WTC11 (cell line): ENCODE measurements around the gene RAB25. TPM values are rescaled to one million over a fixed set of nuclear protein-coding genes. Genes with fewer than 3 reads are reported as not detected.
"Not testable (repeated sequence)": the region's sequence is repeated elsewhere in the genome, so short reads cannot be mapped to it uniquely, and the experiment has no call there.

Experiments used
- ATAC-seq: fragments of 200-7000 bp; cut with Tn5 transposase; 2 replicates; pipeline ENCODE4 v1.10.0; 2021; ENCODE audit warnings: mild to moderate bottlenecking, moderate library complexity
- CTCF ChIA-PET: fragments of 300-600 bp; sonication (Branson Sonifier 250); formaldehyde crosslinking; loops from one replicate; lab custom pipeline; 2021; ENCODE audit warnings: antibody characterized with exemption; lab: Charles Lee
- POLR2A ChIA-PET: fragments of 350-600 bp; sonication (Branson Sonifier 250); formaldehyde crosslinking; loops from one replicate; lab custom pipeline; 2021; ENCODE audit warnings: antibody characterized with exemption; lab: Charles Lee
- DNase-seq: peaks from one replicate; pipeline ENCODE4 v3.0.0; 2021; ENCODE audit warnings: low spot score
- H3K27ac Mint-ChIP-seq: 2 replicates; pipeline ENCODE4 v1.8.0; 2021; ENCODE audit warnings: mixed read lengths
- H3K27me3 Mint-ChIP-seq: 2 replicates; pipeline ENCODE4 v1.8.0; 2021; ENCODE audit warnings: low read depth, mild to moderate bottlenecking, moderate library complexity, mixed read lengths
- H3K36me3 Mint-ChIP-seq: 2 replicates; pipeline ENCODE4 v1.8.0; 2021; ENCODE audit warnings: mixed read lengths
- H3K4me1 Mint-ChIP-seq: 2 replicates; pipeline ENCODE4 v1.8.0; 2022; ENCODE audit warnings: mixed read lengths
- H3K4me3 Mint-ChIP-seq: 2 replicates; pipeline ENCODE4 v1.8.0; 2021; ENCODE audit warnings: mild to moderate bottlenecking, moderate library complexity, mixed read lengths
- H3K9me3 Mint-ChIP-seq: 2 replicates; pipeline ENCODE4 v1.8.0; 2021; ENCODE audit warnings: mixed read lengths
- ATF3 ChIP-seq: sonication (generic); formaldehyde crosslinking; conservative IDR thresholded peaks from 2 replicates; pipeline ENCODE4 v1.8.1; 2022; ENCODE audit warnings: mild to moderate bottlenecking, missing genetic modification reagents
- EMX1 ChIP-seq: fragments of 250-450 bp; sonication (Bioruptor Pico); IDR thresholded peaks from 2 replicates; pipeline ENCODE4 v1.8.0; 2021; ENCODE audit warnings: mild to moderate bottlenecking
- ETV6 ChIP-seq: sonication (generic); formaldehyde crosslinking; IDR thresholded peaks from 2 replicates; pipeline ENCODE4 v1.8.1; 2022; ENCODE audit warnings: mild to moderate bottlenecking, missing genetic modification reagents
- FOXK1 ChIP-seq: sonication (generic); formaldehyde crosslinking; IDR thresholded peaks from 2 replicates; pipeline ENCODE4 v1.8.0; 2022; ENCODE audit warnings: mild to moderate bottlenecking, moderate library complexity, missing genetic modification reagents
- HMGA2 ChIP-seq: fragments of 250-450 bp; sonication (Bioruptor Pico); IDR thresholded peaks from 2 replicates; pipeline ENCODE4 v1.4.0; 2021; ENCODE audit warnings: mild to moderate bottlenecking, moderate library complexity
- NR3C1 ChIP-seq: sonication (generic); formaldehyde crosslinking; conservative IDR thresholded peaks from 2 replicates; pipeline ENCODE4 v1.8.1; 2023; ENCODE audit warnings: low read depth, mild to moderate bottlenecking, missing genetic modification reagents
- PRRX2 ChIP-seq: fragments of 250-450 bp; sonication (Bioruptor Pico); IDR thresholded peaks from 2 replicates; pipeline ENCODE4 v1.8.0; 2021; ENCODE audit warnings: mild to moderate bottlenecking
- SP1 ChIP-seq: sonication (generic); formaldehyde crosslinking; conservative IDR thresholded peaks from 2 replicates; pipeline ENCODE4 v1.8.1; 2022; ENCODE audit warnings: missing genetic modification reagents
- ZNF121 ChIP-seq: sonication (generic); formaldehyde crosslinking; IDR thresholded peaks from 2 replicates; pipeline ENCODE4 v1.8.0; 2023; ENCODE audit warnings: missing genetic modification reagents
- ZNF281 ChIP-seq: sonication (generic); formaldehyde crosslinking; IDR thresholded peaks from 2 replicates; pipeline ENCODE4 v1.8.0; 2023; ENCODE audit warnings: mild to moderate bottlenecking, missing genetic modification reagents
- ZNF416 ChIP-seq: fragments of 250-450 bp; sonication (Bioruptor Pico); IDR thresholded peaks from 2 replicates; pipeline ENCODE4 v1.9.0; 2021; ENCODE audit warnings: mild to moderate bottlenecking, inconsistent platforms
- ZSCAN18 ChIP-seq: fragments of 250-450 bp; sonication (Bioruptor Pico); IDR thresholded peaks from 2 replicates; pipeline ENCODE4 v2.1.2; 2022; ENCODE audit warnings: mild to moderate bottlenecking, moderate library complexity
- total RNA-seq: library from RNA; stranded (reverse); gene quantifications from 3 replicates; pipeline ENCODE4 v1.2.3, GENCODE V29; 2021
- TF ChIP-seq, protein P1 (sequence below): sonication (generic); formaldehyde crosslinking; IDR thresholded peaks from 2 replicates; pipeline ENCODE4 v1.8.0; 2022; ENCODE audit warnings: mild to moderate bottlenecking, missing genetic modification reagents
- TF ChIP-seq, protein P2 (sequence below): fragments of 200-600 bp; IDR thresholded peaks from 2 replicates; pipeline ENCODE4 v1.8.0; 2022; ENCODE audit warnings: antibody characterized with exemption

Gene RAB25
- total RNA-seq, 1 experiment from 2014 or later = 61.9 TPM

- not testable (repeated sequence) for H3K27me3 Mint-ChIP-seq, ATAC-seq, H3K9me3 Mint-ChIP-seq, H3K4me3 Mint-ChIP-seq, DNase-seq
- H3K27ac Mint-ChIP-seq = peak overlapping the region; percentile 67
- CTCF ChIA-PET = interaction anchor here (0.5 kb wide), 1 partner anchor 129 kb away, joined by 3 read pairs; no protein-coding TSS in a partner anchor
- TF ChIP-seq ZNF121 (CRISPR knock-in tag) = peak; percentile 99
- POLR2A ChIA-PET = interaction anchor here (0.9 to 1.6 kb wide), 3 partner anchors 10 to 110 kb away, joined by 3 to 5 read pairs (median 3); partner anchors contain the start of genes MEX3A and RAB25
- H3K36me3 Mint-ChIP-seq = peaks cover 24% of the 10 kb centered on the region
- peaks cover 50% of the 10 kb centered on the region for H3K4me1 Mint-ChIP-seq
Measured at GRCh38 chr1:156071332-156071816, 10.4 kb downstream of the RAB25 start.

GRCh38 chr1:156072251-156072650, 11.3 kb downstream of the RAB25 start:
- no peak for DNase-seq
- no peak for TF ChIP-seq NR3C1
- no peak for TF ChIP-seq PRRX2 (CRISPR knock-in tag)
- TF ChIP-seq, protein P1, sequence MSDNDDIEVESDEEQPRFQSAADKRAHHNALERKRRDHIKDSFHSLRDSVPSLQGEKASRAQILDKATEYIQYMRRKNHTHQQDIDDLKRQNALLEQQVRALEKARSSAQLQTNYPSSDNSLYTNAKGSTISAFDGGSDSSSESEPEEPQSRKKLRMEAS (CRISPR knock-in tag) = no peak
- TF ChIP-seq EMX1 = no peak
- ChIA-PET POLR2A (interaction anchor here (1.0 to 3.8 kb wide), 3 partner anchors 11 to 111 kb away, joined by 3 to 17 read pairs (median 4); partner anchors contain the start of gene RAB25), CTCF (interaction anchor here (1.5 to 3.8 kb wide), 3 partner anchors 19 to 83 kb away, joined by 7 to 27 read pairs (median 7); partner anchors contain the start of gene UBQLN4)
- no peak overlapping the region for H3K4me3 Mint-ChIP-seq
- no peaks in the 10 kb centered on the region for H3K9me3 Mint-ChIP-seq
- H3K36me3 Mint-ChIP-seq = peaks cover 24% of the 10 kb centered on the region
- no peak for ATAC-seq
- no peaks in the 10 kb centered on the region for H3K27me3 Mint-ChIP-seq
- H3K27ac Mint-ChIP-seq = peak overlapping the region; percentile 81
- peaks cover 55% of the 10 kb centered on the region for H3K4me1 Mint-ChIP-seq

DNA sequence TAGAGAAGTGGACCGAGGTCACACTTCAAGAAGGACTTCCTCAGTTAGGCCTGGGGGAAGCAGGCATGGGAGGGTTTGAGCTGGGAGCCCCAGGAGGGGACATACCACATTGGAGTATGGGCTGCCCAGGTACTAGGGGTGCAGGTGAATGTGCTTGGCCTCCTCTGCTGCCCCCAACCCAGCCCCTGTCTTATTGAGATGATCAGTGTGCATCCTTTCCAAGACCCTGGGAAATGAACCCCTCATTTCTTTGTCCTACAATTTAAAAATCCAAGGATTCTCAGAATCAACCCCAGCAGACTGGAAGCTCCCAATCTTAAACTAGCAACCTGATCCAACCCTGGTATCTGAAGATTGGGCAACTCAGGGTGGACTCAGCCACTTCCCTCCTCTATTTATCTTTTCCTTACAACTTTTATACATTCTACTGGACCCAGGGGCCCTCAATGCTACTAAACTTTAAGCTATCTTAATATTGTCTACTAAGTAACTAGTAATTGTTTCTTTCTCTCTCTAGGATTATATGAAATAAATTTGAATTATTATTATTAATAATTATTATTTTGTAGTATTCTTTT, 12.2 kb downstream of the RAB25 start:
- Mint-ChIP-seq H3K36me3 (peaks cover 19% of the 10 kb centered on the region), H3K9me3 (no peaks in the 10 kb centered on the region), H3K4me1 (peaks cover 65% of the 10 kb centered on the region), H3K27me3 (no peaks in the 10 kb centered on the region), H3K27ac (peak overlapping the region; percentile 81), H3K4me3 (0 out of 2 replicates have a peak overlapping the region, but pooled peaks have one; percentile 11)
- ChIA-PET POLR2A (interaction anchor here (0.8 to 3.8 kb wide), 5 partner anchors 8 to 95 kb away, joined by 3 to 17 read pairs (median 4); partner anchors contain the start of genes ARHGEF2, RAB25 and UBQLN4), CTCF (interaction anchor here (0.7 to 3.8 kb wide), 18 partner anchors 9 to 152 kb away, joined by 3 to 27 read pairs (median 6); partner anchors contain the start of genes ARHGEF2, LAMTOR2, MEX3A and RAB25)
- DNase-seq = no peak
- no peak for ATAC-seq
- TF ChIP-seq ETV6 (CRISPR knock-in tag) (no peak), HMGA2 (CRISPR knock-in tag) (0 out of 2 replicates have a peak, but pooled peaks have one; percentile 7), ZSCAN18 (CRISPR knock-in tag) (no peak), ATF3 (CRISPR knock-in tag) (no peak), ZNF416 (CRISPR knock-in tag) (no peak)
- TF ChIP-seq, protein P2, sequence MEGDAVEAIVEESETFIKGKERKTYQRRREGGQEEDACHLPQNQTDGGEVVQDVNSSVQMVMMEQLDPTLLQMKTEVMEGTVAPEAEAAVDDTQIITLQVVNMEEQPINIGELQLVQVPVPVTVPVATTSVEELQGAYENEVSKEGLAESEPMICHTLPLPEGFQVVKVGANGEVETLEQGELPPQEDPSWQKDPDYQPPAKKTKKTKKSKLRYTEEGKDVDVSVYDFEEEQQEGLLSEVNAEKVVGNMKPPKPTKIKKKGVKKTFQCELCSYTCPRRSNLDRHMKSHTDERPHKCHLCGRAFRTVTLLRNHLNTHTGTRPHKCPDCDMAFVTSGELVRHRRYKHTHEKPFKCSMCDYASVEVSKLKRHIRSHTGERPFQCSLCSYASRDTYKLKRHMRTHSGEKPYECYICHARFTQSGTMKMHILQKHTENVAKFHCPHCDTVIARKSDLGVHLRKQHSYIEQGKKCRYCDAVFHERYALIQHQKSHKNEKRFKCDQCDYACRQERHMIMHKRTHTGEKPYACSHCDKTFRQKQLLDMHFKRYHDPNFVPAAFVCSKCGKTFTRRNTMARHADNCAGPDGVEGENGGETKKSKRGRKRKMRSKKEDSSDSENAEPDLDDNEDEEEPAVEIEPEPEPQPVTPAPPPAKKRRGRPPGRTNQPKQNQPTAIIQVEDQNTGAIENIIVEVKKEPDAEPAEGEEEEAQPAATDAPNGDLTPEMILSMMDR = no peak

- Mint-ChIP-seq H3K9me3 (no peaks in the 10 kb centered on the region), H3K36me3 (peaks cover 17% of the 10 kb centered on the region), H3K4me3 (peak overlapping the region; percentile 64), H3K4me1 (peaks cover 70% of the 10 kb centered on the region), H3K27me3 (no peaks in the 10 kb centered on the region), H3K27ac (peak overlapping the region; percentile 98)
- CTCF ChIA-PET = interaction anchor here (0.7 to 3.8 kb wide), 18 partner anchors 9 to 151 kb away, joined by 3 to 27 read pairs (median 6); partner anchors contain the start of genes ARHGEF2, LAMTOR2, MEX3A and RAB25
- peak; percentile 61; the same call in 1 of the 2 replicates for TF ChIP-seq ETV6 (CRISPR knock-in tag)
- no peak for TF ChIP-seq FOXK1 (CRISPR knock-in tag)
- 0 out of 2 replicates have a peak, but pooled peaks have one; percentile 45 for TF ChIP-seq ZNF281 (CRISPR knock-in tag)
- TF ChIP-seq SP1 (CRISPR knock-in tag) = peak; percentile 49; the same call in 1 of the 2 replicates
- DNase-seq (peak; percentile 80), ATAC-seq (peak; percentile 65)
- POLR2A ChIA-PET = interaction anchor here (1.1 to 3.8 kb wide), 4 partner anchors 13 to 95 kb away, joined by 3 to 17 read pairs (median 4); partner anchors contain the start of genes ARHGEF2, LAMTOR2, RAB25 and UBQLN4
Measured at GRCh38 chr1:156073740-156074139, 12.8 kb downstream of the RAB25 start.
